Sigmoid colon (tissue), 4 donors: ENCODE results near the gene ERMP1.

Experiments
- CTCF ChIP-seq, 4 experiments: fragments of 450-650 bp in 3 of 4; fragments of 200-600 bp in 1 of 4; IDR thresholded peaks; one replicate each; pipeline ENCODE4 v1.5.1; 2016 to 2019; ENCODE audit warnings: antibody characterized with exemption in 4 of 4, mild to moderate bottlenecking in 3 of 4, moderate library complexity in 2 of 4
- EP300 ChIP-seq, 4 donors: sonication (generic); formaldehyde crosslinking; IDR thresholded peaks; one replicate each; pipeline ENCODE4 v1.6.1; 2017; ENCODE audit warnings: antibody characterized with exemption in 4 of 4
- POLR2A ChIP-seq, 2 donors: fragments of 450-650 bp; IDR thresholded peaks; one replicate each; pipeline ENCODE4 v1.6.1; 2016; ENCODE audit warnings: antibody characterized with exemption in 2 of 2, mild to moderate bottlenecking in 2 of 2, moderate library complexity in 2 of 2
- POLR2AphosphoS5 ChIP-seq, 4 donors: sonication (generic); formaldehyde crosslinking; IDR thresholded peaks; one replicate each; pipeline ENCODE4 v1.6.1; 2017; ENCODE audit warnings: antibody characterized with exemption in 4 of 4

GRCh38 chr9:5735072-5735471 lies 97.8 kb downstream of the ERMP1 start:
- no peak for TF ChIP-seq POLR2A (IDR thresholded peaks at IDR 0.05)
- no peak for TF ChIP-seq CTCF (IDR thresholded peaks at IDR 0.05)
- no peak for TF ChIP-seq EP300 (IDR thresholded peaks at IDR 0.05)
- TF ChIP-seq POLR2AphosphoS5 (IDR thresholded peaks at IDR 0.05): no peak
